Vagina (tissue), 2 donors: ENCODE measurements around the gene SYNGR2. TPM values are rescaled to one million over a fixed set of nuclear protein-coding genes. Genes with fewer than 3 reads are reported as not detected.
A peak's percentile ranks its signal among the peaks of the same experiment; 100 is the strongest.

ENCODE experiments used
- DNase-seq, 2 donors: peaks; one replicate each; pipeline ENCODE4 v3.0.0-alpha.2; 2017; ENCODE audit errors: extremely low spot score in 2 of 2
- H3K27ac ChIP-seq: fragments of 200-600 bp; sonication (generic); one replicate; pipeline ENCODE4 v1.5.1; 2019
- H3K27me3 ChIP-seq: fragments of 200-600 bp; sonication (generic); one replicate; pipeline ENCODE4 v1.5.1; 2019
- H3K36me3 ChIP-seq, 2 donors: fragments of 200-600 bp; sonication (generic); one replicate each; pipeline ENCODE4 v1.5.1; 2017 to 2019
- H3K4me1 ChIP-seq: fragments of 200-600 bp; sonication (generic); one replicate; pipeline ENCODE4 v1.5.1; 2019
- H3K4me3 ChIP-seq, 2 donors: fragments of 200-600 bp; sonication (generic); 1 replicate in 1 of 2; 2 replicates in 1 of 2; pipeline ENCODE4 v1.5.1; 2016 to 2019
- H3K9me3 ChIP-seq: fragments of 200-600 bp; sonication (generic); one replicate; pipeline ENCODE4 v1.5.1; 2019
- POLR2A ChIP-seq, 2 donors: fragments of 450-650 bp; IDR thresholded peaks; one replicate each; pipeline ENCODE4 v1.6.1; 2017; ENCODE audit warnings: antibody characterized with exemption in 2 of 2, mild to moderate bottlenecking in 2 of 2, moderate library complexity in 2 of 2
- POLR2AphosphoS5 ChIP-seq, 2 donors: sonication (generic); formaldehyde crosslinking; IDR thresholded peaks; one replicate each; pipeline ENCODE4 v1.9.0; 2017; ENCODE audit warnings: antibody characterized with exemption in 2 of 2, mild to moderate bottlenecking in 2 of 2, low read depth in 1 of 2; ENCODE audit not compliant: insufficient read depth in 1 of 2
- intact Hi-C: fragments of 100-400 bp; cut with DNase I; formaldehyde crosslinking; loops from one replicate; pipeline ENCODE4 v1.15.1; 2023
- total RNA-seq: library from RNA; depleted of rRNA; stranded (reverse); fragments of >200 nt; gene quantifications from one replicate; pipeline ENCODE4 v1.2.3, GENCODE V29; 2016
- TF ChIP-seq, protein P1 (sequence below), 3 experiments: fragments of 450-650 bp in 2 of 3; fragments of 200-600 bp in 1 of 3; sonication (generic) in 1 of 3; IDR thresholded peaks; one replicate each; pipeline ENCODE4 v1.5.1; 2017 to 2019; ENCODE audit warnings: antibody characterized with exemption in 3 of 3, mild to moderate bottlenecking in 2 of 3, moderate library complexity in 2 of 3

The SYNGR2 gene
- total RNA-seq, 1 donor from 2014 or later = 82.3 TPM

DNA sequence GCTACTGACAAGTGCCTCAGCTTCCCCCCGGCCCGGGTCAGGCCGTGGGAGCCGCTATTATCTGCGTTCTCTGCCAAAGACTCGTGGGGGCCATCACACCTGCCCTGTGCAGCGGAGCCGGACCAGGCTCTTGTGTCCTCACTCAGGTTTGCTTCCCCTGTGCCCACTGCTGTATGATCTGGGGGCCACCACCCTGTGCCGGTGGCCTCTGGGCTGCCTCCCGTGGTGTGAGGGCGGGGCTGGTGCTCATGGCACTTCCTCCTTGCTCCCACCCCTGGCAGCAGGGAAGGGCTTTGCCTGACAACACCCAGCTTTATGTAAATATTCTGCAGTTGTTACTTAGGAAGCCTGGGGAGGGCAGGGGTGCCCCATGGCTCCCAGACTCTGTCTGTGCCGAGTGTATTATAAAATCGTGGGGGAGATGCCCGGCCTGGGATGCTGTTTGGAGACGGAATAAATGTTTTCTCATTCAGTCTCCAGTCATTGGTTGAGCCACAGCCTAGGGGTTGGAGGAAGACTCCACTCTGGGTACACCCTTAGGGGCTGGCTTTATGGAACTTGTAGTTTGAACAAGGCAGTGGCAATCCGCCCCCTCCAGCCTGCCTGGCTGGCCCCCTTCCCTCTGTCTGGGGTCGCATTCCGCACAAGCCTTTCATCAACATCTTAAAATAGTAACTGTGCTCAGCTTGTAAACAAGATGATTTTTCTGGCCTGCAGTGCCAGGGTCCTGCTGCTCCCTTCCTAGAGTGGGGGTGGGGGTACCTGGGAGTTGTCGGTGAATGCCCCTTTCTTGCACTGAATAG, 4.1 kb downstream of the SYNGR2 start:
- intact Hi-C loops = no loop called here

DNA sequence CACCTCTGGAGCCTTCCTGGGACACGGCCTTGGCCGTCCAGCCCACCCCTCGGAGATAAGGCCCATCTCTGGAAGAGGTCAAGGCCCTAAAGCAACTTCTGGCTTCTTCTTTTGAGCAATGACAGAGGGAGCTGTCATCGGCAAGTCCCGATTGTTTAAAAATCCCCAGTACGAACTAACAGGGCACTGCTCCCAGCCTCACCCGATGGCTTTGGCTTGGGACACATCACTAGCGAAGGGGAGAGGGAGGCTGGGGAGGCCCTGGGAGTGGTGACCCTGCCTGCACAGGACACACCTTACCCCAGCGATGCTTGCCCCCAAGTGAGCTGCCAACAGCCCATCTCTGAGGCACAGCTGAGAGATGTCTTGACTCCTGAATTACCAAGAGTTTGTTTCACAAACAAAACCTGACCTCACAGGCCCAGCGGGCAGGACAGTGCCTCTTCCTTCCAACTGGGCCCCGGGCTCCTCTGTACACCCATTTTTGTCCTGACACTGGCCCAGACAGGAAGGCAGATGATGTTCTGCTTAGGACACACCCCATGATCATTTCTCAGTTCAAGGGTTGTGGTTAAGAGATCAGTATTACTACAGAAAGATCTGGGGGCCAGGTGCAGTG, 4.8 kb downstream of the SYNGR2 start:
- intact Hi-C loops = no loop called here
- no peak for DNase-seq
- Histone ChIP-seq H3K4me3 (no peak overlapping the region), H3K9me3 (no peaks in the 10 kb centered on the region), H3K27me3 (no peaks in the 10 kb centered on the region), H3K27ac (peak overlapping the region; percentile 79), H3K36me3 (no peaks in the 10 kb centered on the region), H3K4me1 (peaks cover 74% of the 10 kb centered on the region)
- TF ChIP-seq POLR2A (IDR thresholded peaks at IDR 0.05) = no peak
- TF ChIP-seq, protein P1, sequence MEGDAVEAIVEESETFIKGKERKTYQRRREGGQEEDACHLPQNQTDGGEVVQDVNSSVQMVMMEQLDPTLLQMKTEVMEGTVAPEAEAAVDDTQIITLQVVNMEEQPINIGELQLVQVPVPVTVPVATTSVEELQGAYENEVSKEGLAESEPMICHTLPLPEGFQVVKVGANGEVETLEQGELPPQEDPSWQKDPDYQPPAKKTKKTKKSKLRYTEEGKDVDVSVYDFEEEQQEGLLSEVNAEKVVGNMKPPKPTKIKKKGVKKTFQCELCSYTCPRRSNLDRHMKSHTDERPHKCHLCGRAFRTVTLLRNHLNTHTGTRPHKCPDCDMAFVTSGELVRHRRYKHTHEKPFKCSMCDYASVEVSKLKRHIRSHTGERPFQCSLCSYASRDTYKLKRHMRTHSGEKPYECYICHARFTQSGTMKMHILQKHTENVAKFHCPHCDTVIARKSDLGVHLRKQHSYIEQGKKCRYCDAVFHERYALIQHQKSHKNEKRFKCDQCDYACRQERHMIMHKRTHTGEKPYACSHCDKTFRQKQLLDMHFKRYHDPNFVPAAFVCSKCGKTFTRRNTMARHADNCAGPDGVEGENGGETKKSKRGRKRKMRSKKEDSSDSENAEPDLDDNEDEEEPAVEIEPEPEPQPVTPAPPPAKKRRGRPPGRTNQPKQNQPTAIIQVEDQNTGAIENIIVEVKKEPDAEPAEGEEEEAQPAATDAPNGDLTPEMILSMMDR (IDR thresholded peaks at IDR 0.05) = no peak
- no peak for TF ChIP-seq POLR2AphosphoS5 (IDR thresholded peaks at IDR 0.05; ENCODE audit: insufficient read depth in 1 of 2, low read depth in 1 of 2)

More for the DNA sequence above, 4.1 kb downstream of the SYNGR2 start:
- no peak for DNase-seq
- no peaks in the 10 kb centered on the region for H3K9me3 ChIP-seq
- TF ChIP-seq, protein P1 (IDR thresholded peaks at IDR 0.05) = no peak
- no peak for TF ChIP-seq POLR2AphosphoS5 (IDR thresholded peaks at IDR 0.05; ENCODE audit: insufficient read depth in 1 of 2, low read depth in 1 of 2)
- no peak for TF ChIP-seq POLR2A (IDR thresholded peaks at IDR 0.05)
- peaks cover 79% of the 10 kb centered on the region for H3K4me1 ChIP-seq
- H3K27ac ChIP-seq = peak overlapping the region; percentile 79
- H3K36me3 ChIP-seq = no peaks in the 10 kb centered on the region
- H3K4me3 ChIP-seq = no peak overlapping the region
- no peaks in the 10 kb centered on the region for H3K27me3 ChIP-seq

DNA sequence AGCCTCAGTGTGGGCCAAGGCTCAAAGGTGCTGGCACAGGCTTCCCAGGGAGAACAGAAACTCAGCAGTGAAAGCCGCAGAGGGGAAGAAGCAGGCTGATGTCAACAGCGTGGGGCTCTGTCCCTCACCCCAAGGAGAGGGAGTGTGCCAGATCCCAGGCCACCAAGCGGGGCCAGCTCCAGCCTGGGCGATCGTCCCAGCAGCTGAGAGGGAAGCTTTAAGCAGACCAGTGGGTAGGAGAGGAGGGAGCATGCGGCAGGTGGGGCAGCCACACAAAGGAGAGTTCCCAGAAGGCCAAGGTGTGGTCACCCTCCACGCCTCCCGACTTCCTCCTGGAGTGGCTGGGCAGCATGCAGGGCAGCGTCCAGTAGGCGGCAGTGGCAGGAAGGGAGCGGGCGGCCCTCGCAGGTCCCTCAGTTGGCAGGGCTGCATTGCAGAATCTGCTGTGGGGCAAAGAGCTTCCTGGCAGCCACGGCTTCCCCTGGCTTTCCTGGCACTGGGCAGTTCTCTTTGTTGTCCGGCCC, 6.0 kb downstream of the SYNGR2 start:
- TF ChIP-seq POLR2AphosphoS5 (IDR thresholded peaks at IDR 0.05; ENCODE audit: insufficient read depth in 1 of 2, low read depth in 1 of 2) = peak; percentile 40 to 62
- TF ChIP-seq POLR2A (IDR thresholded peaks at IDR 0.05) = no peak
- TF ChIP-seq, protein P1 (IDR thresholded peaks at IDR 0.05) = peak in 1 of 3 experiments; percentile 20
- Histone ChIP-seq H3K4me1 (peaks cover 67% of the 10 kb centered on the region), H3K27ac (peak overlapping the region; percentile 79), H3K4me3 (no peak overlapping the region), H3K36me3 (no peaks in the 10 kb centered on the region), H3K9me3 (no peaks in the 10 kb centered on the region), H3K27me3 (no peaks in the 10 kb centered on the region)
- intact Hi-C loops = no loop called here
- no peak for DNase-seq

DNA sequence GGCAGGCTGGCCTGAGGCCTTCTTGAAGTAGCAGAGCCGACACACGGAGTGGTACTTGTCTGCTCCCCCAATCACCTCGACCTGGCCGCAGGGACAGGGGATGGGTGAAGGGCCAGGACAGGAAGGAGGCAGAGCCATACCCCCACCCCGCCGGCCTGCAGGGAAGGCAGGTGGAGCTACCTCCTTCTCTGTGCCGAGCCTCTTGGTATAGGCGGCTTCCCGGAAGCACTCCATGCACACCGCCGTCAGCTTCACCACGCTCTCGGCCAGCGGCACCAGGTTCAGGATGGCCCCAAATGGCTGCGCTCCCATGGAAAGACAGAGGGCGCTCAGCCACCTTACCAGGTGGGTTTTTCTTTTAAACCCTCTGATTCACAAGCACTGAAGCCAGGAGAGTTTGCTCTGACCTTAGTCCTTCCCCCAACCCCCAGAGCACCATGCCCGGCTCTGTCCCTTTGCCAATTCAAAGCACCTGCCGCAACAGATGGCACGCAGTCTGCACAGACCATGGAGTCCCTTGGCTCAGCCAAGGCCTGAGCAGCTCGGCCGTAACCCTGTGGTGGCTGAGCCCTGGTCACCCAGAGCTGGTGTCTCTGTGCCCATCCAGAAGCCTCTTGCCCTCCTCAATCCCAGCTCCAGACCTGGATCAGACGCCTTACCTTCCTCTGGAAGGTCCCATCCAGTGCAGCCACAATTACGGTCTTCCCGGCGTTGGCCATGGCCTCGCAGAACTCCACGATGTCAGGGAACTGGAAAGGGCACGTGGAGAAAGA, 6.7 kb downstream of the SYNGR2 start:
- H3K27ac ChIP-seq = peak overlapping the region; percentile 79
- H3K4me3 ChIP-seq = no peak overlapping the region
- peaks cover 60% of the 10 kb centered on the region for H3K4me1 ChIP-seq
- intact Hi-C loops = loop anchor here (5.0 kb wide), 2 partner anchors 48 to 63 kb away; partner anchors contain the start of gene TMC6
- DNase-seq = no peak
- no peaks in the 10 kb centered on the region for H3K9me3 ChIP-seq
- no peaks in the 10 kb centered on the region for H3K27me3 ChIP-seq
- no peaks in the 10 kb centered on the region for H3K36me3 ChIP-seq
- TF ChIP-seq, protein P1 (IDR thresholded peaks at IDR 0.05) = no peak
- TF ChIP-seq POLR2AphosphoS5 (IDR thresholded peaks at IDR 0.05; ENCODE audit: insufficient read depth in 1 of 2, low read depth in 1 of 2) = no peak
- no peak for TF ChIP-seq POLR2A (IDR thresholded peaks at IDR 0.05)
